GM18870 (cell line): ENCODE results near the gene AKAP13.

Experiments used
- ATAC-seq: cut with Tn5 transposase; IDR thresholded peaks from one replicate; pipeline ENCODE4 v1.9.1; 2021; ENCODE audit warnings: moderate library complexity; ENCODE audit not compliant: unreplicated experiment

AKAP13 gene

DNA sequence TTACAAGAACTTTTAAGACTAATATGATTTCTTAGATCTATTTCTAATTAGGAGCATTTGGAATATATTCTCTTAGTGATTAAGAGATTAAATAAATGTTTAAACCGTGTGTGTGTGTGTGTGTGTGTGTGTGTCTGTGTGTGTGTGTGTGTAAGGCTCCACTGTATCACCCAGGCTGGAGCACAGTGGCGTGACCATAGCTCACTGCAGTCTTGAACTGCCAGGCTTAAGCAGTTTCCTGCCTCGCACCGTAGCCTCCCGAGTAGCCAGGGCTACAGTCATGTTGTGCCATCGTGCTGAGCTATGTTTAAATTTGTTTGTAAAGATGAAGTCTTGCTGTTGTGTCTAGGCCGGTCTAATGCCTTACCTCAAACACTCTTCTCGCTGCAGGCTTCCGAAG lies 305.0 kb downstream of the AKAP13 start:
- ATAC-seq: no peak

DNA sequence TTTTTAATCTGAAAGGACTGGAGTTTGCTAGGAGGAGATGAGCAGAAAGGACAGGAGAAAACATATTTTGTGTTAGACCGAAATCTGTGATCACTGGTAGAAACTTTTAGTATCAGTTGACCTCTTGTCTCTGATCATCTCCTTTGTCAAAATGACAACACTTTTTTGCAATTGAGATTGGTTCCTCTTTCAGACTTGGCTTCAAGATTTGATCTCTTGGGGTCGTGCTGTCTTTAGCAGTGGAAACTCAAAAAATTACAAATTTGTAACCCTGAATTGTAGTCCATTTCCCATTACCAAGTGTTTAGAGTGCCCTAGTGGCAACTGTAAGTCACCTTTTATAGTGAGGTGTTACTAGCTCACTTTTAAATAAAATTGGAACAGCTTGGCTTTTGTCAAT lies 306.9 kb downstream of the AKAP13 start:
- no peak for ATAC-seq

GRCh38 chr15:85688711-85689110 lies 308.3 kb downstream of the AKAP13 start:
- ATAC-seq: no peak

GRCh38 chr15:85689729-85690128 lies 309.3 kb downstream of the AKAP13 start:
- peak; percentile 28 for ATAC-seq

DNA sequence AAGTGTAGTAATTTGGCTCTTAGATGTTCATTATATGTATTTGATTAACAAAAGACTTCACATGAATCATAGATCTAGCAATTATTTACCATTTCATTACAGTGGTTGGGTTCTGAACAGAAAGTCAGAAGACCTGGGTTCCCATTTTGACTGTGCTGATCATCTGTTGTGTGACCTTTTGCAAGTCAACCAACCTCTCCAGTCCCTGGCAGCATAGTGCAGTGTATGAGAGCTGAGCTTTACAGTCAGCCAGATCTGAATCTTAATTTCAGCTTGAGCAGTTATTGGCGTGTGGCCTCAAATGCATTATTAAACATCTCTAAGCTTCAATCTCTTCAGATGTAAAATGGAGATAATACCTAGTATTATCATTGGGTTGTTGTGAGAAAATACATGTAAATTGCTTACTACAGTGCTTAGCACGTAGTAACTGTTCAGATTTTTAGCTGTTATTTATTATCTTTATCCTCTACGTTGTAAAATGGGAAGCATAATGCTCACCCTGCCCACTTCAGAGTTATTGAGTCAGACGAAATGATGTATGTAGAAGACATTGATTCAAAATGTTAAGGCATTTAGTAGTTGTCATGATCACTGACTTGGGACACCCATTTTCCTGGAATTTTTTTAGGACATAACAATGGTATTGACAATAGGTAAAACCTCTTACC lies 310.3 kb downstream of the AKAP13 start:
- peak; percentile 49 for ATAC-seq

- peak; percentile 38 for ATAC-seq
Observed at GRCh38 chr15:85691350-85692240, 311.2 kb downstream of the AKAP13 start.

DNA sequence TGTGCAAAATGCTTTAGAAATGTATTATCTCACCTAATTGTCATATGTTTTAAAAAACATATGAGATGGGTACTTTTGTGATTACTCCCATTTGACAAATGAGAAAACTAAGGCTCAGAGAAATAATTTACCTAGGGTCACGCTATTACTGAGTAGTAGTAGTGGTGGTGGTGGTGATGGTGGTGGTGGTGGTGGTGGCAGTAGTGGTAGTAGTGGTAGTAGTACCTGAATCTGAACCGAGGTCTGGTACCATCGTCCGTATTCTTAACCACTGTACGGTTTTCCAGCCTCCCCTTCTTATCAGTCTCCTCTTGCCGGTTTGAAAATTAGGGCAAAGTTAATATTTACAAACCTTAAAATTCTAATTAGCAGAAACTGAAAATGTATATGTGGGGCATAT lies 311.9 kb downstream of the AKAP13 start:
- no peak for ATAC-seq

GRCh38 chr15:85692873-85693272 lies 312.5 kb downstream of the AKAP13 start:
- peak; percentile 42 for ATAC-seq

GRCh38 chr15:85693277-85693676 lies 312.9 kb downstream of the AKAP13 start:
- peak; percentile 10 for ATAC-seq

DNA sequence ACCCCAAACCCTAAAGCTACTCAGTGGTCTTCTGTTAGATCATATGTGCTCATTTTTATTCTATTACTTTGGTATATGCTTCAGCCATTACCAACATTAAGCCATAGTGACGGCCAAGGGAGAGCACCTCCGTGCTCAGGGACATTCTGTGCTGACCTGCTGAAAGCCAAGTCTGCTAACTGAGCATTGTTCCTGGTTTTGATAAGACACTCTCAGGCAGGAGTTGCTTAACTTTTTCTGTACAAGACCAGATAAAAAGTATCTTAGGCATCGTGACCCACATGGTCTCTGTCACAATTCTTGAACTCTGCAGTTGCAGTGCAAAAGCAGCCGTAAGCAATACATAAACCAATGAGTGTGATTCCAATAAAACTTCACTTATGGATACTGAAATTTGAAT lies 313.7 kb downstream of the AKAP13 start:
- ATAC-seq: no peak

- no peak for ATAC-seq
Observed at GRCh38 chr15:85700767-85701166, 320.4 kb downstream of the AKAP13 start.

- ATAC-seq: no peak
Observed at GRCh38 chr15:85702321-85703101, 322.1 kb downstream of the AKAP13 start.

- ATAC-seq: no peak
Observed at GRCh38 chr15:85704066-85704465, 323.7 kb downstream of the AKAP13 start.

DNA sequence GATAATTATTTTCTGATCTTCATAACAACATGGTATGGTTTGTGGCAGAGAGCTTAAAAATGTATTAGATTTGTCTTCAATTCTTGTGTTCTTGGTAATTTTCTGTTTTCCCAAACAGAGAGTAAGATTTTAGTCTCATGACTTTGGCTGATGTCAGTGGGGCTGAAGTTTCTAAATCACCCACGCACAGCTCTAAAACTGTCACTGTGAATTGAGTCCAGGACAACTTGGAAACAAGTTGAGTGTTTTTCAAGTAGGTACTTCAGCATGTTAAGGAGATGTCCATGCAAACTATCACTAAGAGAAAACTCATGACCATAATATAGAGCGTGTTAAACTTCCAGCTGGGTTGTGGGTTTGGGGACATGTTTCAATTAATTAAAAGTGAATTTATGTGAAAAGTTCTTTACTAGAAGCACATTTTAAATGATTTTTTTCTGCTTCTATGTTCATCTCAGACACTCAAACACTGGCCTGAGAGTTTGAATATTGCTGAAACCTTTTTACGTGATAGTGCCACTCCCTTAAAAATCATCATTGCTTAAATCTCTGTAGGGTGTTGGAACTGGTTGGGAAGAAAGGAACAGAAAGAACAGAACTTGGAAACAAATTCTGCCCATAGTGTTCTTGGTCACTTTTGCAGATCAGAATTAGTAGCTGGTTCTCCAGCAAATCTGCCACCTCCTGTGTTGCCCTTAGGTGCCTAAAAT lies 324.5 kb downstream of the AKAP13 start:
- no peak for ATAC-seq

- peak; percentile 22 for ATAC-seq
Observed at GRCh38 chr15:85706779-85707518, 326.5 kb downstream of the AKAP13 start.

DNA sequence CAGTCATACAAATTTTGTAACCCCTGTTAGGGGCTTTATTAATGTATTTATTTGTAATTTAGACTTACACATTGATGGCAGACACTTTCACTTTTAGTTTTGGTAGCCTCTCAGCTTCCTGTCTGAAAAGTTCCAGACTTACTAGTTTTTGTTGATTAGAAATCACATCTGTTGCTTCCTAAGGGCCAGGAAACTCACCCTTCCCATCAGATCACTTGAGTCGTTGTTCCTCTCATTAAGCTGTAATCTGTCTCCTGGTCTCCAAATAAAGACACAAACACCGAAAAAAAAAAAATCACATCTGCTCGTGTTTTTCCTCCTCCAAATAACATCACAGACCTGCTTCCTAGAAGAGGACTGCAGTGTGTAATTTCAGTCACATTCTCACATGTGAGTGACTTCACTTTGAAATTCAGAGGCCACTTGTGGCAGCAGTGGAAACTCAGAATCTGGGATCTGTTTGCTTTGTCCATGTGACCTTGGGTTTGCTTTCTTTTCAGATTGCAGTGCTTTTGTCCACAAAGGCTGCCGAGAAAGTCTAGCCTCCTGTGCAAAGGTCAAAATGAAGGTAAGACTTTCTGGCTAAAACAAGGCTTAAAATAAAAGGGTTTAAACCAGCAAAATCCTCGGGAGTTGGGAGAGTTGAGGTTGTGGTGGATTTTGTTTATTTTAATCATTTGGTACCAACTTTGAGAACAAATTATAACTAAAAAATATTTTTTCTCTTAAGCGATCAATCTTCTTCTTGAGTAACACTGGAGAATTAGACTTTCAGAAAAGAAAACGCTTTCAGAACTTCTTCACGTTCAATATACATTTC lies 327.3 kb downstream of the AKAP13 start:
- peak; percentile 18 for ATAC-seq

GRCh38 chr15:85708402-85708941 lies 328.1 kb downstream of the AKAP13 start:
- ATAC-seq: no peak

DNA sequence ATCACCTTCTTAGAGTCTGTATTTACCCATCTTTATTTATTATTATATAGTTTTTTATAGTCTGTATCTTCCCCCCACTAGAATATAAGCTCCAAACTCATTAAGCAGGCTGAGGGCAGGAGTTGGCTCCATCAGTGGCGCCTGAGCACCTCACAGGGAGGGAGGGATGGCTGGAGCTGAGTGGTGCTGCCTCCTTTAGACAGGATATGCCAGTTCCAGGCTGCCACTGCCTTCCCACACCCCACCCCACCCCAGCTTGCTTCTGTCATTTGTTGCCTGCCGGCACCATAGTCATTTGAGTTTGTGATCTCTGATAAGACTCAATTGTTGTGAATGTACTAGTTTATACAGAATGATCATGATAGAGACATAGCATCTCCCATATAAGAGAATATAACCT lies 328.8 kb downstream of the AKAP13 start:
- ATAC-seq: no peak

DNA sequence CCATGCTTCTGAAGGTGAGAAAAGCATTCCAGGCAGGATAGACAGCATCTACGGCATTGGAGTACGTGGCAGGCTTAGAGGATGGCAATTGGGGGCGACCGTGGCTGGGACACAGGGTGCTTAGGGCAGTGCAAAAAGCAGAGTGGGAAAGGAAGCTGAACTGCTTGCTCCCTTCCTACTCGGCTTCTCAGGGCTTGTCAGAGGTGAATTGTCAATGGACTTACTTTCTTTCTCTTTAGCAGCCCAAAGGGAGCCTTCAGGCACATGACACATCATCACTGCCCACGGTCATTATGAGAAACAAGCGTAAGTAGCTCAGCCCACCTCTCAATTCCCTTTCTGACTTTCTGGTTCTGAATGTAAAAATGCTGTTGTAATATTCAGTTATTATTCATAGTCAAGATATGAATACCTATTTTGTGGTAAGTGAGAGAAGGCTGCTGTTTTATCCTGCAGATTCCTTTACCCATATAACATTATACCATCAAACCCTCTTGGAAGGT lies 330.0 kb downstream of the AKAP13 start:
- ATAC-seq: peak; percentile 66
